CD4-positive, alpha-beta T cell (primary cell): ENCODE results near the gene CORO1C. TPM values are rescaled to one million over a fixed set of nuclear protein-coding genes. Genes with fewer than 3 reads are reported as not detected.
"Not testable (repeated sequence)": the region's sequence is repeated elsewhere in the genome, so short reads cannot be mapped to it uniquely, and the experiment has no call there.

Experiments
- ATAC-seq: fragments of 200-7000 bp; cut with Tn5 transposase; one replicate; pipeline ENCODE4 v1.10.0; 2022; ENCODE audit warnings: mild to moderate bottlenecking; ENCODE audit not compliant: poor library complexity
- CTCF ChIA-PET: fragments of 350-600 bp; sonication (Branson Sonifier 250); formaldehyde crosslinking; loops from one replicate; lab custom pipeline; 2021; ENCODE audit warnings: antibody characterized with exemption, inconsistent platforms; lab: Charles Lee
- POLR2A ChIA-PET: fragments of 350-600 bp; sonication (Branson Sonifier 250); formaldehyde crosslinking; loops from one replicate; lab custom pipeline; 2021; ENCODE audit warnings: antibody characterized with exemption, inconsistent platforms; lab: Charles Lee
- DNase-seq, 14 experiments: peaks; one replicate each; pipeline ENCODE4 v3.0.0-alpha.2; 2013 to 2020; ENCODE audit warnings: mixed read lengths in 2 of 14
- H3K27ac ChIP-seq, 2 donors: one replicate each; pipeline versions ENCODE4 v1.5.1 to v1.7.0; 2013; ENCODE audit warnings: low read length in 2 of 2, low read depth in 1 of 2, mild to moderate bottlenecking in 1 of 2
- H3K27me3 ChIP-seq, 2 experiments: 1 replicate in 1 of 2; 2 replicates in 1 of 2; pipeline versions ENCODE4 v1.6.1 to v1.7.0; 2013; ENCODE audit warnings: low read length in 2 of 2, control low read depth in 1 of 2, mild to moderate bottlenecking in 1 of 2, moderate library complexity in 1 of 2; ENCODE audit not compliant: insufficient read depth in 2 of 2, control insufficient read depth in 1 of 2
- H3K36me3 ChIP-seq: one replicate; pipeline ENCODE4 v1.6.1; 2013; ENCODE audit warnings: low read length, control low read depth; ENCODE audit not compliant: insufficient read depth
- H3K4me1 ChIP-seq: one replicate; pipeline ENCODE4 v1.6.1; 2013; ENCODE audit warnings: low read length, control low read depth; ENCODE audit not compliant: insufficient read depth
- H3K4me3 ChIP-seq: one replicate; pipeline ENCODE4 v1.5.1; 2013; ENCODE audit warnings: mild to moderate bottlenecking, low read length, moderate library complexity
- H3K9me3 ChIP-seq, 2 experiments: 1 replicate in 1 of 2; 2 replicates in 1 of 2; pipeline versions ENCODE4 v1.6.1 to v1.7.0; 2013; ENCODE audit warnings: low read length in 2 of 2, mild to moderate bottlenecking in 2 of 2, control low read depth in 1 of 2, moderate library complexity in 1 of 2; ENCODE audit not compliant: control insufficient read depth in 1 of 2, insufficient read depth in 1 of 2
- H3K27ac Mint-ChIP-seq: one replicate; pipeline ENCODE4 v1.8.0; 2020; ENCODE audit warnings: mixed read lengths
- H3K27me3 Mint-ChIP-seq: one replicate; pipeline ENCODE4 v1.8.0; 2021; ENCODE audit warnings: mixed read lengths
- H3K36me3 Mint-ChIP-seq: one replicate; pipeline ENCODE4 v1.8.0; 2021; ENCODE audit warnings: low read depth, mixed read lengths
- H3K4me1 Mint-ChIP-seq: one replicate; pipeline ENCODE4 v1.8.0; 2021; ENCODE audit warnings: low read depth, mixed read lengths
- H3K4me3 Mint-ChIP-seq: one replicate; pipeline ENCODE4 v1.8.0; 2020; ENCODE audit warnings: mild to moderate bottlenecking, mixed read lengths
- H3K9me3 Mint-ChIP-seq: one replicate; pipeline ENCODE4 v1.8.0; 2020; ENCODE audit warnings: mixed read lengths
- CTCF ChIP-seq: fragments of 200-600 bp; IDR thresholded peaks from one replicate; pipeline ENCODE4 v1.8.0; 2022; ENCODE audit warnings: antibody characterized with exemption, mild to moderate bottlenecking
- intact Hi-C, 2 experiments: fragments of 100-400 bp; cut with DNase I in 1 of 2; cut with micrococcal nuclease in 1 of 2; formaldehyde crosslinking; loops; one replicate each; pipeline versions ENCODE4 v1.15.1 to v1.9.0; 2023 to 2025; cut with DNase I, micrococcal nuclease
- total RNA-seq, 174 experiments: library from RNA in 2 of 174; stranded (reverse) in 2 of 174; gene quantifications; one replicate each; pipeline ENCODE4 v1.2.3 and lab custom pipeline; 2021 to 2026

The CORO1C gene
- total RNA-seq, 2 experiments from 2014 or later, result 6.7 to 7.4 TPM

- intact Hi-C loops, result no loop called here
- Histone ChIP-seq H3K27me3 (peaks cover 0 to 11% of the 10 kb centered on the region in 2 experiments), H3K9me3 (no peaks in the 10 kb centered on the region), H3K4me1 (peaks cover 5% of the 10 kb centered on the region), H3K4me3 (no peak overlapping the region), H3K36me3 (no peaks in the 10 kb centered on the region), H3K27ac (no peak overlapping the region)
- ChIA-PET POLR2A (no interaction called here), CTCF (no interaction called here)
- Mint-ChIP-seq H3K4me3 (no peak overlapping the region), H3K36me3 (no peaks in the 10 kb centered on the region), H3K9me3 (no peaks in the 10 kb centered on the region), H3K27ac (no peak overlapping the region), H3K27me3 (peaks cover 10% of the 10 kb centered on the region), H3K4me1 (no peaks in the 10 kb centered on the region)
- ATAC-seq, result no peak
- TF ChIP-seq CTCF, result no peak
- DNase-seq, result no peak
Observed at GRCh38 chr12:108772891-108773797, 41.8 kb upstream of the CORO1C start.

DNA sequence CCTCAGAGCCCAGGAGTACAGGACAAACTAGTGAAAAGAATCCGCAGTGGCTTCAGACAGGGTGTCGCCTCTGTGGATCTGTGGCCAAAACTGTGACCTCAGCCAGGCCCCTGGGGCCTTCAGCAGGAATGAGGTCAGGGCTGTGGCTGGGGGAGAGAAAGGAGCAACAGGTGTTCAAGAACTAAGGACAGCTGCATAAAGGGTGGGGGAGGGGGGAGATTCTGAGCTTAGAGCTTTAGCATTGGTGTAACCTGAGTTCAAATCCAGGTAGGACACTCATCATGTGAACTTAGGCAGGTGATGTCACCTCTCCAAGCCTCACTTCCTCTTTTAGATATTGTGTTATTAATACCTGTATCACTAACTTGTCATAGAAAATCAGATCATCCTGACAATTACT, 40.9 kb upstream of the CORO1C start:
- TF ChIP-seq CTCF, result no peak
- peaks cover 10% of the 10 kb centered on the region for H3K27me3 Mint-ChIP-seq
- no peak overlapping the region for H3K27ac Mint-ChIP-seq
- Histone ChIP-seq H3K27me3 (peaks cover 0 to 11% of the 10 kb centered on the region in 2 experiments), H3K4me1 (peaks cover 5% of the 10 kb centered on the region), H3K4me3 (no peak overlapping the region), H3K27ac (no peak overlapping the region), H3K36me3 (no peaks in the 10 kb centered on the region), H3K9me3 (no peaks in the 10 kb centered on the region)
- CTCF ChIA-PET, result no interaction called here
- no peaks in the 10 kb centered on the region for H3K4me1 Mint-ChIP-seq
- POLR2A ChIA-PET, result no interaction called here
- DNase-seq (no peak), ATAC-seq (no peak)
- no peaks in the 10 kb centered on the region for H3K9me3 Mint-ChIP-seq
- no peaks in the 10 kb centered on the region for H3K36me3 Mint-ChIP-seq
- intact Hi-C loops, result no loop called here
- no peak overlapping the region for H3K4me3 Mint-ChIP-seq

DNA sequence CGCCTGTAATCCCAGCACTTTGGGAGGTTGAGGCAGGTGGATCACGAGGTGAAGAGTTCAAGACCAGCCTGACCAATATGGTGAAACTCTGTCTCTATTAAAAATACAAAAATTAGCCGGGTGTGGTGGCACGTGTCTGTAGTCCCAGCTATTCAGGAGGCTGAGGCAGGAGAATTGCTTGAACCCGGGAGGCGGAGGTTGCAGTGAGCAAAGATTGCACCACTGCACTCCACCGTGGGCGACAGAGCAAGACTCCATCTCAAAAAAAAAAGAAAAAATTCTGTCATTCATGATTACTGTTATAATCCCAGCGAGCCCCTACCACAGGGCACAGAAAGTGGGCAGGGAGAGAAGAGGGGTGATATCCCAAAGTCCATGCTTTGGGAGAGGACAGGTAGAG, 40.5 kb upstream of the CORO1C start:
- H3K4me1 ChIP-seq, H3K36me3 Mint-ChIP-seq, CTCF ChIA-PET, H3K27ac Mint-ChIP-seq, H3K27me3 Mint-ChIP-seq, ATAC-seq, H3K9me3 Mint-ChIP-seq, DNase-seq, H3K4me1 Mint-ChIP-seq, H3K36me3 ChIP-seq, H3K27ac ChIP-seq, H3K4me3 ChIP-seq, intact Hi-C loops, H3K4me3 Mint-ChIP-seq, H3K9me3 ChIP-seq, POLR2A ChIA-PET: not testable (repeated sequence)
- H3K27me3 ChIP-seq, result peaks cover 0 to 11% of the 10 kb centered on the region in 2 experiments
